Stimulated activated CD4-positive, alpha-beta T cell treated with anti-CD3 and anti-CD28 coated beads, Interleukin-2, amount 100 ng/mL, for 4 hours (primary cell): Measurements from ENCODE around the gene GEMIN7.

Experiments used
- DNase-seq: peaks from one replicate; pipeline ENCODE4 v3.0.0-alpha.2; 2020; ENCODE audit warnings: low read depth

Gene GEMIN7

DNA sequence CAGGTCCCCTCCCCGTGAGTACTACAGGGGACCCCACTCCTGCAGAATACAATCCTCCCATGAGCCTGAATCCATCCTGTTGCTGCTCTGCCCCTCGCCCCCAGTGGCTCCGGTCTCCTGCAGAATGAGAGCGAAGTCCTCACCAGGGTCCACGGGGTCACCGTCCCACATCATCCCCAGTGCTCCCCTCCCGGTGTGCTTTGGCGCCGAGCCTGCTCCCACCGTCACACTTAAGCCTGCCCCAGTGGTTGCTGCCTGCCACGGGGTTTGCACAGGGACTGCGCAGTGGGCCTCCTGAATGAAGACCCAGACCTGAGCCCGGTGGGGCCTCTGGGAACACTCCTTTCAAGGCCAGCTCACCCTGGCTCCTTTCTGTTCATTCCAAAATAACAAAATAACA lies 51.2 kb downstream of the GEMIN7 start:
- no peak for DNase-seq

DNA sequence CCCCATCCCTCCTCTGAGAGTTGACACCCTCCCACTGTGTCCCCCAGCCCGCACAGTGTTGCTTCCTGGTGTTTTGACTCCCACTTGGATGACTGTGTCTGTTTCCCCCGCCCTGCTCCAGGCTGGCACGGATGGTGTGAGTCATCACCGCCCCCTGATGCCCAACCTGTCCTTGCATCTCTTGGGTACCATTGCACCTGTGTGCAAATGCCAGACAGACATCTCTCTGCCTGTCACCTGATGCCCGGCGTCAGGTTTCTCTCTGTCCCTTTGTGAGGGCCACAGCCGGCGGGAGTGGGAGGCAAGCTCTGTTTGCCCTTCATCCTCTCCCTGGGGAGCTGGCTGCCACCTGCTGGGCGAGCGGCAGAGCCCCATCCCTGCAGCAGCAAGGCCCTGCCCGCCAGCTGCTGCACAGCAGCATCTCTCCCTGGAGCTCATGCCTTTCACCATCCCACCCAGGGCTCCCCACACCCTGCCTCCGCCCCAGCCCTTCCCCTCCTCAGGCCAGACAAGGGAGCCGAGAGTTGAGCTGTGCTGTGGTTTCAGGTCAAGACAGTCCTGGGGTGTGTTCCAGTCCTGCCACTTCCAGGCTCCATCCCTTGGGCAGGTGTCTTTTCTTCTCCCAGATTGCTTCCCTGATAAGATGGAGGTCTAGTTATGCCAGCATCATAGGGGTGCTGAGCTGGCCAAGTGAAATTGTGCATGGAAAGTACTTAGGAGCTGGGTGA lies 52.0 kb downstream of the GEMIN7 start:
- peak; percentile 24 for DNase-seq

DNA sequence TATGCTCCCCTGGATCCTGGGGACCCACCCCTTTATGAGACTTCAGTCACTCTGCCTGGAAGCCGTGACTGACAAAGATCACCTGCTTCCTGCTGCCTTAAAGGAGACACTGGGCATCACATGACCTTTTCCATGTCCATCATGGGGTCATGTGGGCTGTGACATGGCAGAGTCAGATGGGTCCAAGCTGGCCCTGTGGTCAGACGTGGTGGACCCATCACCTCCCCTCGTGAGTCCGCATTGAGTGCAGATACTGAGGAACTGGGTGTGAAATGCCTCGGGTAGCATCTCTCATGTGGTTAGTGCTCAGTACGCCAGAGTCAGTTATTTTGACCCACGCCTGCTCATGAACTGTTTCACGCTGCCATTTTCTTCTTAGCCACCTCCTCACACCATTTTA lies 54.6 kb downstream of the GEMIN7 start:
- no peak for DNase-seq

DNA sequence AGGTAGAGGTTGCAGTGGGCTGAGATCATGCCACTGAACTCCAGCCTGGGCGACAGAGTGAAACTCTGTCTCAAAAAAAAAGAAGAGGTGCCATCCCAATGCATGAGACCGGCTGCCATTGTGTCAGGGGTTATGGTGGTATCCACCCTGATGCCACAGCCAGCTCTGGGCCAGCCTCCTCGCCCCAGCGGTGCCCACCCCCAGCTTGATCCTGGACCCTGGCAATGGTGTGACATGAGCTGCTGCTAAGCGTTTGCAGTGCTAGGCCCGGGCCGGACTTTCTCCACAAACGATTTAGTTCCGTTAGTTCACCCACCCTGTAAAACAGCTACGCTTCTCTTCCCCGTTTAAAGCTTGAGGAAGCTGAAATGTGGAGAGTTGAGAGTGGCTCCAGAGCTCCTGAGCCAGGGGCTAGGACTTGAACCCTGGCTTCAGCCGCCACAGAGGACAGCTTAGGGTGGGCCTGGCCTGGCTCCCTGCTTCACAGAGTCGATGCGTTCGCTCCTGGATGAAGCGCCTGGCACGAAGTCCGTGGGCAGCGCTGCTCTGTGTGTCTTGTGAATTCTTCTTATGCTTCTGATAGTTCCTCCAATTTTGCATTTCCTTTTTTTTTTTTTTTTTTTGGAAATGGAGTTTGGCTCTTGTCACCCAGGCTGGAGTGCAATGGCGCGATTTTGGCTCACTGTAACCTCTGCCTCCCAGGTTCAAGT lies 56.3 kb downstream of the GEMIN7 start:
- DNase-seq: no peak

DNA sequence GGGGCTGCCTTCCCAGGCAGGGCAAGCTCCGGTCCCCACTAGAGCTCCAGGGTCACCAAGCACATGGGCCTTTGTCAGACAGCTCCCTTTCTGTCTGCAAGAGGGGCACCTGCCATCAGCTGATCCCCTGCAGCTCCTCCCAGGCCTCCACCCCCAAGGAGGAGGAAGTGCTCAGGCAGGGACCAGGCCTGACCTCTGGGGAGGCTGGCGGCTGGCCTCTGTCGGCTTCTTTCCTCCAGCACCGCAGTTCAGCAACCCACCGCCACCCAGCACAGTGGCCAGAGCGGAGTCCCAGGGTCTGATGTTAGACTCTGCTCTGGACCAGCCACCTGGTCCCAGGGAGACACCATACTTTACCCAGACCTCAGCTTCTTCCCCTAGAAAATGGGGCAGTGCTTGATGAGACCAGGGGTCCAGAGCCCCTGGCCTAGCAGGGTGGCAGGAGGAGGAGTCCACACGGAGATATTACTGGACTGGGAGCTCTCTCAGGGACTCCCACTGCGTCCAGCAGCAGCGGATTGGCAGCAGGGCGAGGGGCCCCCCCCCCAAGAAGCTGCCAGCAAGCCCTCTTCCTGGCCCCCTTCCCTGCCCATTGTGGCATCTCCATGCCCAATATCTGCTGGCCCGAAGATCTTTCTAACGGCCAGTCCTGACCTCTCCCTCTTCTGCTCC lies 57.6 kb downstream of the GEMIN7 start:
- DNase-seq: no peak

DNA sequence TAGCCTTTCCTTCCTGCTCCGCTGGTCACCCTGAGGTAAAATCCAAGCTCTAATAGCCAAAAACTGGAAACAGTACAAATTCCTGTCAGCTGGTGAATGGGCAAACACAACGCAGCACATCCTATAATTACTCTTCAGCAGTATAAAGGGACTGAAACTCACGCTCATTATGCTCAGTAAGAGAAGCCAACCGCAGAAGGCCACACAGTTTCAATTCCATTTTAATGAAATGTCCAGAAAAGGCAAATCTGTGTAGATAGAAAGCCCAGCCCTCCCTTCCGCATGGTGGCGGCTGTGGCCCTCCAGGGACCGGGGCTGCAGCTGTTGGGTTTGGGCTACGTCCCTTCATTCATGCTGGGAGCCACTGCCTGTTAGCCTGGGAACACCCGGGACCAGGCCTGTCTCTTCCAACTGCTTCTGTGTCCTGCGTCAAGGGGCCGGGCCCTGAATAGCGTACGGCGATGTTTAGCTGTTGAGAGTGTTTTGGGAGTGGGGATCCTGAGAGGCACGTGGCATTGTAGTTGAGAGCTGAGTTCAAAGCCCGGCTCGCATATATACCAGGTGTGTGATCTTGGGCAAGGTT lies 58.2 kb downstream of the GEMIN7 start:
- no peak for DNase-seq

DNA sequence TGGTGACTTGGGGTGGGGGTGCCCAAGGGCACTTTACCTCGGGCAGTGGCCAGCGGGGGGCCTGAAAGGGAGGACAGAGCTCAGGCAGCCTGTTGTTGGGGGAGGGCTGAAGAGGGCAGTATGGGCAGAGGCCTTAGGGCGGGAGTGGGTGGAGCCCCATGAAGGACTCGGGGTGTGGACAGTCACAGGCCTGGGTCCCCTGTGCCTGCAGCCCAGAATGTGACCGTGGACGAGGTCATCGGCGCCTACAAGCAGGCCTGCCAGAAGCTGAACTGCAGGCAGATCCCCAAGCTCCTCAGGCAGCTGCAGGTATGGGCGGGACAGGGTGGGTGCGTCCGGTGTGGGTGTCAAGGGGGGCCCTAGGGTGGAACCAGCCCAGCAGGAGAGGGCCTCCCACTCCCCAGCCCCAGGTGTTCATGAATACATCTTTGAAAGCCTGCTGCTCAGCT lies 59.3 kb downstream of the GEMIN7 start:
- DNase-seq: no peak

DNA sequence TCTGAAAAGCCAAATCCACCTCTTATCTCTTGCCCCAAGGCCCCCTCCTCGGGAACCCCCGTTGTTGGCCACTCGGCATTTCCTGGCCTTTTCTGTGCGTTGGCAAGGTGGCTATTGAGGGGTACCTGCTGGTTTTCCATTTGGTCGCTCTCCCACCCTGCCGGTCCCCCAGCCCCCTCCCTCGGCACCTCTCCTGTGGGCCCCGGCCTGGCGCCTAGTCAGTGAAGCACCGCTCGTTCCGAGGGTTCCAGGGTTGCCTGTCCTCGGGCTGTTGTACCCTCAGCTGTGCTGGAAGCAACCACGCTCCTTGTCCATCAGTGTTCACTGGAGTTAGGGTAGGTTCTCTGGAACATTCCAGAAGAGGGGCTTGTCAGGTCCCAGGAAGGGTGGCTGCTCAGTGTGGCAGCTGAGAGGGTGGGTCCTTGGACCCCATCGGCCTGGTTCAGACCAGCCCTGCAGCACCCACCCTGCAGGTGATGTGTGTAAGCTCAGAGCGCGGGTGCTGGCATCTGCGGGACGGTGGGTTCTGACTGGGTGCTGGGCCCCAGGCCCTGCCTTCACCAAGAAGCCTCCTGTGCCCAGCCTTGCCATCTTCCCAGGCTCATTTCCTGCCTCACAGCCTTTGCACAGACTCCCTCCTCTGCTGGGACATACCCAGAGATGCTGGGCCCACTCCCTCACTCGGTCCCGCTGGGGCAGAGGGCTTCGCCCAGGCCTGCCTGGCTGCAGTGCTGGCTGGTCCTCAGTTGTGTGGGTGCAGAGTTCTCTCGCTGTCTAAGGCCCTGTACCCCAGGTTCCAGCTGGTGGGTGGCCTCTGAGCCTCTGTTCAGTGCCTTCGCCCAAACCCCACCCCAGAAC lies 60.5 kb downstream of the GEMIN7 start:
- no peak for DNase-seq

DNA sequence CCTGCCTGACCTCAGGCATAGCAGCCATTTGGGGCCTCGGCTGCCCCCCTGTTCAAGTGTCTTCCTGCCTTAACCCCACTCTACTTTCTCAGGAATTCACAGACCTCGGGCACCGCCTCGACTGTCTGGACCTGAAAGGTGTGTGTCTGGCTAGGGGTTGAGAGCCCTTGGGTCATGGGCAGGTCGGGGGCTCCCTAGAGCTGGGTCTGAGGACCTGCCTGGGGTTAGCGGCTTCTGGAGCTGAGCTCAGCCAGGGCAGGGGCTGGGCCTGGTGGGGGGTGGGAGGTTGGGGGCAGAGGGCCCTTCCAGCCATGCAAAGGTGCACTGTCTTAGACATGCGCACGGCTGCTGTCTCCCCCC lies 61.1 kb downstream of the GEMIN7 start:
- DNase-seq: no peak

DNA sequence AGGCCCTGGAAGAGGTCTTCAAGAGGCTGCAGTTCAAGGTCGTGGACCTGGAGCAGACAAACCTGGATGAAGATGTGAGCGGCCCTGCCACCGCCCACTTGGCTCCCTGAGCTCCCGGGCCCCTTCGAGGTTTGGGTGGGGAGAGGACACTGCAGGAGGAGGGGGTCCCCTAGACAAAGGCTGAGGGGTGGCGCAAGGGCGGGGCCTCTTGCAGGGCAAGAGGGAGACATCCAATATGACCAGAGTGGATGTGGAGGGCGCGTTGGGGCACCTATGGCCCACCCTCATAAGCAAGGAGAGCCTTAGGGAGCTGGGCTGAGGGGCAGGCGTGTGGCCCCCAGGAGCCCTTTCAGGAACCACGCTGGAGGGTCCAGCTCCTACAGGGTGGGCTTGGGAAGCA lies 61.5 kb downstream of the GEMIN7 start:
- no peak for DNase-seq
